SK-N-SH (cell line): ENCODE measurements around the gene SLC14A1. TPM values are rescaled to one million over a fixed set of nuclear protein-coding genes. Genes with fewer than 3 reads are reported as not detected.

ENCODE experiments used
- CTCF ChIA-PET: fragments of 300-600, 350-600 bp; formaldehyde crosslinking; extraction: SDS; loops from one replicate; lab custom pipeline; 2021; lab: Yijun Ruan, JAX
- POLR2A ChIA-PET: fragments of 350-600 bp; sonication (Branson Sonifier 250); formaldehyde crosslinking; extraction: SDS; loops from one replicate; lab custom pipeline; 2020; ENCODE audit warnings: antibody characterized with exemption, inconsistent platforms; lab: Yijun Ruan, JAX
- DNase-seq: peaks from one replicate; pipeline ENCODE4 v3.0.0; 2012
- H2AFZ ChIP-seq: fragments of 200-600 bp; sonication (generic); 2 replicates; pipeline ENCODE4 v1.8.1; 2016; ENCODE audit warnings: antibody characterized with exemption, mild to moderate bottlenecking, low read depth
- H3F3A ChIP-seq: fragments of 200-600 bp; sonication (generic); replicated peaks from 2 replicates; pipeline ENCODE3; 2016; ENCODE audit warnings: antibody characterized with exemption, mild to moderate bottlenecking; ENCODE audit not compliant: insufficient read depth
- H3K27ac ChIP-seq, 2 experiments: fragments of 200-500 bp in 1 of 2; fragments of 200-600 bp in 1 of 2; sonication (Bioruptor generic) in 1 of 2; sonication (generic), shearing (Covaris generic) in 1 of 2; 2 replicates each; pipeline versions ENCODE4 v1.5.1 to v1.6.1; 2014 to 2016; ENCODE audit warnings: low read depth in 2 of 2, inconsistent platforms in 1 of 2, low read length in 1 of 2, mild to moderate bottlenecking in 1 of 2, mixed read lengths in 1 of 2
- H3K27me3 ChIP-seq: fragments of 200-600 bp; sonication (generic), shearing (Covaris generic); 2 replicates; pipeline ENCODE4 v1.6.1; 2016; ENCODE audit warnings: mixed run types; ENCODE audit not compliant: insufficient read depth
- H3K36me3 ChIP-seq, 2 experiments: fragments of 200-500 bp in 1 of 2; fragments of 200-600 bp in 1 of 2; sonication (Bioruptor generic) in 1 of 2; sonication (generic) in 1 of 2; replicated peaks in 1 of 2; 2 replicates each; pipeline versions ENCODE3 to v1.5.1; 2014 to 2016; ENCODE audit warnings: low read length in 1 of 2, mild to moderate bottlenecking in 1 of 2; ENCODE audit not compliant: insufficient read depth in 2 of 2, control insufficient read depth in 1 of 2
- H3K4me1 ChIP-seq, 2 experiments: fragments of 200-500 bp in 1 of 2; fragments of 200-600 bp in 1 of 2; sonication (Bioruptor generic) in 1 of 2; sonication (generic), shearing (Covaris generic) in 1 of 2; 2 replicates each; pipeline versions ENCODE4 v1.5.1 to v1.6.1; 2014 to 2016; ENCODE audit warnings: low read depth in 1 of 2, low read length in 1 of 2, mixed run types in 1 of 2; ENCODE audit not compliant: insufficient read depth in 2 of 2, control insufficient read depth in 1 of 2
- H3K4me2 ChIP-seq: fragments of 200-600 bp; sonication (generic), shearing (Covaris generic); 2 replicates; pipeline ENCODE4 v1.6.1; 2017; ENCODE audit warnings: mixed run types
- H3K4me3 ChIP-seq, 2 experiments: fragments of 200-500 bp in 1 of 2; fragments of 200-600 bp in 1 of 2; sonication (Bioruptor generic) in 1 of 2; sonication (generic), shearing (Covaris generic) in 1 of 2; 2 replicates each; pipeline versions ENCODE4 v1.5.1 to v1.8.1; 2014 to 2016; ENCODE audit warnings: low read depth in 2 of 2, inconsistent platforms in 1 of 2, low read length in 1 of 2, mild to moderate bottlenecking in 1 of 2, mixed read lengths in 1 of 2, moderate library complexity in 1 of 2
- H3K79me2 ChIP-seq: fragments of 200-600 bp; sonication (generic); 2 replicates; pipeline ENCODE4 v1.8.1; 2017; ENCODE audit warnings: mild to moderate bottlenecking; ENCODE audit not compliant: insufficient read depth
- H3K9ac ChIP-seq: fragments of 200-600 bp; sonication (generic); 2 replicates; pipeline ENCODE4 v1.6.1; 2017; ENCODE audit warnings: mixed run types
- H3K9me2 ChIP-seq: fragments of 200-600 bp; sonication (generic); 2 replicates; pipeline ENCODE4 v1.6.1; 2017; ENCODE audit warnings: mixed run types
- H3K9me3 ChIP-seq: fragments of 200-600 bp; sonication (generic); 2 replicates; pipeline ENCODE4 v1.6.1; 2017; ENCODE audit warnings: mixed run types, mild to moderate bottlenecking, moderate library complexity
- H4K20me1 ChIP-seq: fragments of 200-600 bp; sonication (generic); 2 replicates; pipeline ENCODE4 v1.6.1; 2017; ENCODE audit warnings: mild to moderate bottlenecking, mixed run types; ENCODE audit not compliant: insufficient read depth
- EP300 ChIP-seq, 2 experiments: IDR thresholded peaks; 2 replicates each; pipeline versions ENCODE4 v1.4.0 to v1.6.1; 2012; ENCODE audit warnings: borderline replicate concordance in 1 of 2, low read depth in 1 of 2, low read length in 1 of 2
- FOSL2 ChIP-seq: IDR thresholded peaks from 2 replicates; pipeline ENCODE4 v1.4.0; 2012; ENCODE audit warnings: low read depth, mild to moderate bottlenecking, moderate library complexity, borderline replicate concordance
- FOXJ3 ChIP-seq: sonication (generic); formaldehyde crosslinking; IDR thresholded peaks from 2 replicates; pipeline ENCODE4 v1.5.1; 2020; ENCODE audit warnings: mild to moderate bottlenecking, missing genetic modification reagents
- GABPA ChIP-seq: IDR thresholded peaks from 2 replicates; pipeline ENCODE4 v1.4.0; 2012; ENCODE audit warnings: low read depth, mild to moderate bottlenecking
- JUND ChIP-seq: IDR thresholded peaks from 2 replicates; pipeline ENCODE4 v1.4.0; 2012
- POLR2AphosphoS5 ChIP-seq: IDR thresholded peaks from 2 replicates; pipeline ENCODE4 v1.6.1; 2012; ENCODE audit warnings: low read depth, low read length
- RFX5 ChIP-seq: IDR thresholded peaks from 2 replicates; pipeline ENCODE4 v1.6.1; 2012; ENCODE audit warnings: mild to moderate bottlenecking, improper control_type of control experiment, low read length
- TCF12 ChIP-seq: IDR thresholded peaks from 2 replicates; pipeline ENCODE4 v1.4.0; 2012
- YY1 ChIP-seq: IDR thresholded peaks from 2 replicates; pipeline ENCODE4 v1.4.0; 2012; ENCODE audit warnings: low read depth, mild to moderate bottlenecking
- whole genome bisulfite sequencing: methylation state at CpG from one replicate; pipeline ENCODE4 v1.1.6; 2017; ENCODE audit warnings: low lambda C conversion rate; 5-methylcytosine and 5-hydroxymethylcytosine counted together
- polyA plus RNA-seq, 3 experiments: library from polyadenylated mRNA; depleted of rRNA; stranded (reverse); fragments of >200 nt; gene quantifications; 2 replicates each; pipeline ENCODE4 v1.2.3, GENCODE V29; 2012
- small RNA-seq, 7 experiments: library from RNA; depleted of rRNA; stranded (forward); fragments of <200 nt; gene quantifications; one replicate each; pipeline ENCODE3, GENCODE V24; 2012
- TF ChIP-seq, protein P1 (sequence below): IDR thresholded peaks from 2 replicates; pipeline ENCODE4; 2012
- TF ChIP-seq, protein P2 (sequence below): fragments of 150-350 bp; IDR thresholded peaks from 2 replicates; pipeline ENCODE4 v1.6.1; 2016; ENCODE audit warnings: mild to moderate bottlenecking, low read depth, low read length

The SLC14A1 gene
- polyA plus RNA-seq, 1 of the 3 experiments (the other 2 are of a cell fraction): 2.4 TPM

DNA sequence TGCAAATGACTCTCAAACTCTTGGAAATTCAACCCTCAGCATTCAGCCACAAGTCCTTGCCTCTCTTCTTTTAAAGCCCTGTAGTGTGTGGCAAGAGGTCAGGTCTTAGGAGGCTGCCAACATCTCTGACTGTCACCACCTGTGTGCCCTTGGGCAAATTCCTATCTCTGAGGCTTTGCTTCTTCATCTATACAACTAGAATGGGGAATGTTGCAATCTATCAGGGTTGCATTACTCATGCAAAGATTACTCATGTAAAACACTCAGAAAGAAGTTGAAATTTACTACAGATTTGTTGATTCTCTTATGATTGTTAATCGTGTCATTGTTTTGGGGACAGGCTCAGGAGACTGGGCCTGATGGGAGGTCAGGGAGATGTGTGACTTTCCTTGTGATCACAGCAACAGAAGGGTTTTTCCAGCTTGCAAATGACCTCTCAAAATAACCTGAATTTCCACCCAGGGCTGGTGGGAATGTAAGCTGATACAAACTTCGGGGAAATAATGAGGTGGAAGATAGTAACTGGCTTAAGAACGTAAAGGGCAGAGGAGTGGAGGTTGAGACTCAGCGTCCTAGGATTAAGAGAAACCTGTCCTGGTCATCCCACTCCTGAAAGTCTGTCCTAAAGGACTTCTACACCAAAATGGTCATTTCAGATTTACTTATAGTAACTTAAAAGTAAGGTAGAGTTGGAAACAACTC lies 69.4 kb downstream of the SLC14A1 start:
- Histone ChIP-seq H3K79me2 (no peaks in the 10 kb centered on the region), H3K4me3 (0 out of 4 replicates have a peak overlapping the region, but pooled peaks of 1 of the 2 experiments have one; percentile 0), H3K36me3 (no peaks in the 10 kb centered on the region), H3K9me2 (no peaks in the 10 kb centered on the region), H3K4me2 (peak overlapping the region; percentile 20; the same call in 1 of the 2 replicates), H3K27me3 (no peaks in the 10 kb centered on the region), H3F3A (peaks cover 16% of the 10 kb centered on the region), H3K9me3 (no peaks in the 10 kb centered on the region), H3K4me1 (peaks cover 0 to 15% of the 10 kb centered on the region in 2 experiments; a peak in 2 of 4 replicates), H2AFZ (peak overlapping the region; percentile 62; the same call in 1 of the 2 replicates), H3K27ac (peak overlapping the region in 1 of 2 experiments; percentile 90; a peak in 2 of 4 replicates), H3K9ac (peak overlapping the region; percentile 31; the same call in 1 of the 2 replicates), H4K20me1 (no peaks in the 10 kb centered on the region)
- ChIA-PET CTCF (no interaction called here), POLR2A (no interaction called here)
- 14% methylated on average over 4 of the region's 4 CpGs for WGBS
- TF ChIP-seq JUND: peak; percentile 62
- peak in 1 of 2 experiments; percentile 57; a peak in 1 of 4 replicates for TF ChIP-seq EP300 (IDR thresholded peaks at IDR 0.05; ENCODE audit: borderline replicate concordance in 1 of 2, low read depth in 1 of 2, low read length in 1 of 2)
- no peak for TF ChIP-seq RFX5
- TF ChIP-seq TCF12: peak; percentile 80
- peak; percentile 80 for TF ChIP-seq FOSL2
- TF ChIP-seq GABPA: no peak
- TF ChIP-seq, protein P1, sequence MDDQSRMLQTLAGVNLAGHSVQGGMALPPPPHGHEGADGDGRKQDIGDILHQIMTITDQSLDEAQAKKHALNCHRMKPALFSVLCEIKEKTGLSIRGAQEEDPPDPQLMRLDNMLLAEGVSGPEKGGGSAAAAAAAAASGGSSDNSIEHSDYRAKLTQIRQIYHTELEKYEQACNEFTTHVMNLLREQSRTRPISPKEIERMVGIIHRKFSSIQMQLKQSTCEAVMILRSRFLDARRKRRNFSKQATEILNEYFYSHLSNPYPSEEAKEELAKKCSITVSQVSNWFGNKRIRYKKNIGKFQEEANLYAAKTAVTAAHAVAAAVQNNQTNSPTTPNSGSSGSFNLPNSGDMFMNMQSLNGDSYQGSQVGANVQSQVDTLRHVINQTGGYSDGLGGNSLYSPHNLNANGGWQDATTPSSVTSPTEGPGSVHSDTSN: peak; percentile 30; the same call in 1 of the 2 replicates
- TF ChIP-seq POLR2AphosphoS5: peak; percentile 44; the same call in 1 of the 2 replicates
- DNase-seq: no peak

DNA sequence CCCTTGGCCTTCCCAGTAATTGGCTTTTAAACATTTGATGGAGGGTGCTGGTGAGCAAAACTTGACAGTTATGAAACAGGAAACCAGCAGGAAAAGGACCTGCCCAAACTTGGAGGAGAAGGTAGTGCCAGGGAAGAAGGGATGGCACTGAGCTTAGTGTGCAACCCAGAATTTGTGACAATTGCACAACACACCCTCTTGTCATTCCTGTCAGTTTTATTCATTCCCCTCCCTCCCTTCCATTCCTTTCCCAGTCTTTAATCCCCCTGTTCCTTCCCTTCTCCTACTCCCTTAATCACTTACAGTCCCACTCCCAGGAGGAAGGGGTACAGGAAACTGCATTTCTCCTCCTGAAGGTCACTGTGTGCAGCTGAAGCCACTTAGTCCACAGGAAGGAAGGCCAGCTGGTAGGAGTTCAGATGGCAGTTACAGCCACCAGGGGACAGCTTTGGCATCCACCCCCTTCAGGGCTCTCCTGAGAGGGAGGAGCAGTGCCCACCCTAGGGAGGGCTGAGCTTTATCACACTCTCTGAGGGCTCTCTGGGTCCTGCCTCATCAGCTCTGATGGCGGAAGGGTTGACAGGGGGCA lies 77.5 kb downstream of the SLC14A1 start:
- H3K27ac ChIP-seq: peak overlapping the region in 1 of 2 experiments; percentile 100; a peak in 2 of 4 replicates
- H3K79me2 ChIP-seq: no peaks in the 10 kb centered on the region
- TF ChIP-seq YY1: no peak
- TF ChIP-seq, protein P2, sequence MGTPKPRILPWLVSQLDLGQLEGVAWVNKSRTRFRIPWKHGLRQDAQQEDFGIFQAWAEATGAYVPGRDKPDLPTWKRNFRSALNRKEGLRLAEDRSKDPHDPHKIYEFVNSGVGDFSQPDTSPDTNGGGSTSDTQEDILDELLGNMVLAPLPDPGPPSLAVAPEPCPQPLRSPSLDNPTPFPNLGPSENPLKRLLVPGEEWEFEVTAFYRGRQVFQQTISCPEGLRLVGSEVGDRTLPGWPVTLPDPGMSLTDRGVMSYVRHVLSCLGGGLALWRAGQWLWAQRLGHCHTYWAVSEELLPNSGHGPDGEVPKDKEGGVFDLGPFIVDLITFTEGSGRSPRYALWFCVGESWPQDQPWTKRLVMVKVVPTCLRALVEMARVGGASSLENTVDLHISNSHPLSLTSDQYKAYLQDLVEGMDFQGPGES: no peak
- TF ChIP-seq FOXJ3: no peak
- peak overlapping the region; percentile 28; the same call in 1 of the 2 replicates for H3K4me2 ChIP-seq
- no peaks in the 10 kb centered on the region for H3K27me3 ChIP-seq
- peaks cover 0 to 24% of the 10 kb centered on the region in 2 experiments; a peak in 2 of 4 replicates for H3K4me1 ChIP-seq
- peak overlapping the region; percentile 17; the same call in 1 of the 2 replicates for H2AFZ ChIP-seq
- no peak overlapping the region for H3K4me3 ChIP-seq
- peaks cover 32% of the 10 kb centered on the region for H3F3A ChIP-seq
- peak overlapping the region; percentile 65 for H3K9ac ChIP-seq
- no peaks in the 10 kb centered on the region for H4K20me1 ChIP-seq
- POLR2A ChIA-PET: no interaction called here
- peaks cover 16% of the 10 kb centered on the region; the same call in 1 of the 2 replicates for H3K9me3 ChIP-seq
- peaks cover 0 to 17% of the 10 kb centered on the region in 2 experiments for H3K36me3 ChIP-seq
- no CpG with 5 or more reads among the region's 1 CpG for WGBS
- no peak for DNase-seq
- H3K9me2 ChIP-seq: no peaks in the 10 kb centered on the region
- CTCF ChIA-PET: interaction anchor here (0.7 to 1.3 kb wide), 2 partner anchors 79 to 1569 kb away, joined by 3 read pairs; no protein-coding TSS in a partner anchor

Small RNA genes within 50 kb of the gene (small RNA-seq; reads per million reads assigned to genes)
- gene AC087685.1: 0 reads per million in 7 experiments

Other genes starting within 250 kb of the SLC14A1 start
- 0.03 TPM in 2 replicates for gene SLC14A2, start 108.7 kb upstream of the SLC14A1 start, polyA plus RNA-seq (2012; rRNA removed)
- 0.10 and 0.19 TPM in 2 replicates for gene SIGLEC15, start 101.5 kb downstream of the SLC14A1 start, polyA plus RNA-seq (2012; rRNA removed)
- gene EPG5, start 243.1 kb downstream of the SLC14A1 start, polyA plus RNA-seq (2012; rRNA removed): 13.6 and 18.9 TPM in 2 replicates